22Rv1 (cell line): ENCODE data around the gene CACHD1.

ENCODE experiments used
- CTCF ChIP-seq: fragments of 450-650 bp; IDR thresholded peaks from 2 replicates; pipeline ENCODE4 v1.5.1; 2017; ENCODE audit warnings: mild to moderate bottlenecking
- ZFX ChIP-seq: fragments of 450-650 bp; IDR thresholded peaks from 2 replicates; pipeline ENCODE4 v1.6.1; 2017; ENCODE audit warnings: antibody characterized with exemption, borderline replicate concordance

DNA sequence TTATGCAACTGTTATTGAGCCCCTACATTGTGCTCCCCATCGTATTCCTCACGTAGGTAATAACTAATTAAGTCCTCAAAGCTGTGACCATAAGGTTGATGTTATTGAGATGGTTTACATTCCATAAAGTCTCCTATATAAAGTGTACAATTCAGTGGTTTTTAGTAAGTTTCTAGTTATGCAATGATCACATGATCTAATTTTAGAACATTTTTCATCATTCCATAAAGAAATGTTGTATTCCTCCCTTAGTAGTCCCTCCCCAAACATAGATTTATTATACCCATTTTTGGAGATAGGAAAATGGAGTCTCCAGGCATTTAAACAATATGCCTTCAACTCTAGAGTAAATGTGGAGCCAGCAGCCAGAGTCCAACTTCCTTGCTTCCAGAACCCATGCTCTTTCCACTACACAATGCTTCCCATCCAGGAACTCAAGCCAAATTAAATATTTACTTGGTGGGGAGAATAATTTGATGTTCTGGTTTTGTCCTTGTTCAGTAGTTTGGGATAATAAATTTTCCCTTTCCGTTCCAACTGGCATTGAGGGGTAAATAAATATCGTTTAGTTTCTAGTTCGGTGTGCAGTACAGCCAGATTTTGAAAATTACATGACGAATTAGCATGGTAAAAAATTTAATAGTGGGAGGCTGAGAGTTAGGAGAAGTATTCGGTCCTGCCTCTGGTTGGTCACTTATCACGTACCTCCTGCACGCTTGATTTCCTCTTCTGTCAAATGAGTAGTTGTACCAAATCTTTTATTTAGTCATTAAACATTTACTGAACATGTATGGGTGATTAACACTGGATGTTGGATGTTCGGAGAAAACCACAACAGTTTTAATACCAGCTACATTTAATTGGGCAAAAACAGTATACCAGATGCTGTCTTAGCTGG, 66.3 kb downstream of the CACHD1 start:
- TF ChIP-seq CTCF, result no peak
- no peak for TF ChIP-seq ZFX
